HG02642 (cell line): ENCODE measurements around the gene UBALD2.

Experiments
- ATAC-seq: cut with Tn5 transposase; IDR thresholded peaks from one replicate; pipeline ENCODE4 v1.9.1; 2021; ENCODE audit warnings: mild to moderate bottlenecking; ENCODE audit not compliant: unreplicated experiment, poor library complexity

UBALD2 gene

DNA sequence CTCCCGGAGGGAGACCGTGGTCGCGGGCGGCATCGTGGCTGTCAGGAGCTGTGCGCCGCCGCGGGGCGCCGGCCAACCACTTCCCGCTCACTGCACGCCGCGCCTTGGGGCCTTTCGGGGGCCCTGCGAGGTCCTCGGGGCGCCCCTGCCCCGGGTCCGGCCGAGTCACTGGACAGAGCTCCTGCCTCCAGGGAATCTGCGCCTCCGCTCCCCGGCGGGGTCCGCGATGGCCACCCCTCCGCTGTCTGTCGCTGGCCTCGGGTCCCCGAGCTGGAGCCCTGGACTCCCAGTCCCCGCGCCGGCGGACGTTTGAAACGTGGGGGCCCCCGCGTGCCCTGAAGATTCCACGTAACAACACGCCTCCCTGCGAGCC is 42.8 kb downstream of the UBALD2 start, which contains the start of gene QRICH2:
Gene QRICH2 (minus strand): TSS at position 311 of the 373 bp plus-strand sequence. CDS start 278 bp downstream, at position 33.
- ATAC-seq, result no peak

- ATAC-seq, result no peak
These were observed 44.3 kb downstream of the UBALD2 start for GRCh38 chr17:76309461-76309860.

- ATAC-seq, result no peak
These were observed 47.6 kb downstream of the UBALD2 start for GRCh38 chr17:76312735-76313134.

- no peak for ATAC-seq
These were observed 49.5 kb downstream of the UBALD2 start for GRCh38 chr17:76314392-76315227.

- no peak for ATAC-seq
These were observed 52.4 kb downstream of the UBALD2 start for GRCh38 chr17:76317535-76317934.

DNA sequence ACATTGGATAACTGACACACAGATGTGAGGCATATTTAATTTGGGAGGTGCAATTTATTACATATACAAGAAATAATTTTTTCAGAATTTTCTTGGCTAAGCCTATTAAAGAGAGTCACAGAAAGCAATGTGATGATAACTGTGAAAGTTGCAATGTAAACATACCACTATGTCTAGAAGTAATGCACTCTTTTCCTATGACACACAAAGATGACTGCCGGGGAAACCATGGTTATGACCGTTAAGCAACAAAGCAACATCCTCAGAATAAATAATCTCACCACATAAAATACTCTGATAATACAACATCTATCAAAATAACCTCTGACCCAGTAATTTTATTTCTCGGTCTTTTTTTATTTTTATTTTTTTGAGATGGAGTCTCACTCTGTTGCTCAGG is 53.4 kb downstream of the UBALD2 start:
- ATAC-seq, result no peak
